Measurements from ENCODE around the gene CYFIP2. TPM values are rescaled to one million over a fixed set of nuclear protein-coding genes. Genes with fewer than 3 reads are reported as not detected.

CYFIP2 gene
- total RNA-seq, 2 donors from 2014 or later, result 17.8 to 25.2 TPM

DNA sequence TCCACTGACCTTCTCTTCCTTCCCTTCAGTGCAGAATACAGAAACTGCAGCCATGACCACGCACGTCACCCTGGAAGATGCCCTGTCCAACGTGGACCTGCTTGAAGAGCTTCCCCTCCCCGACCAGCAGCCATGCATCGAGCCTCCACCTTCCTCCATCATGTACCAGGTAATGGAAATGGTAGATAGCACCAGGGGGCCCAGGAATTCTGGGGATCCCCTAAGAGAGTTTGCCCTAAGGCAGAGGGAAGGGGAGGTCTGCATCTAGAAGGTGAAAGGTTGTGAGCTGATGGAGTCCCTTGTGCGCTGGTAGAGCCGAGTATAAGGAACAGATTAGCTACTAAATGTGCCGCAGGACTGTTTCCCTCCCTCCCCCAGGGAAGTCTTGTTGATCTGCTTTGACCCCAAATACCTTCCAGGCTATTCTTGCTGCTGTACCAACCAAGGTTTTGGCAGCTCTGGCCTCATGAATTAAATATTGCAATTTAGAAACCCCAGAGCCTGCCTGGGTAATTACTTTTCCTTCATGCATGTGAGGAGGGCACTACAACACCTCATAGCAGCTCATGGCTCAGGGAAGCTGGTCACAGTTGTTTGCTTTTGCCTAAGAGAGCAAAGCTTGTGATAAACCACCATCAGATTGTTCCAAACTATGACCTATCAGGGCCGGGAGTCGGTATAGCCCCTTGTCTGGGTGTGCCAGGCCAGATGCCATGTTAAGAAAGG lies 19.6 kb downstream of the CYFIP2 start:
- DNase-seq (ENCODE audit: low spot score), result no peak
- Histone ChIP-seq H3K4me3 (no peak overlapping the region), H3K4me1 (replicated peaks) (no peaks in the 10 kb centered on the region), H3K36me3 (no peaks in the 10 kb centered on the region), H3K27me3 (replicated peaks; ENCODE audit: insufficient read depth) (no peaks in the 10 kb centered on the region), H3K9me3 (no peaks in the 10 kb centered on the region), H3K27ac (no peak overlapping the region)
- intact Hi-C loops (cut with DNase I), result no loop called here
- TF ChIP-seq, protein P1, sequence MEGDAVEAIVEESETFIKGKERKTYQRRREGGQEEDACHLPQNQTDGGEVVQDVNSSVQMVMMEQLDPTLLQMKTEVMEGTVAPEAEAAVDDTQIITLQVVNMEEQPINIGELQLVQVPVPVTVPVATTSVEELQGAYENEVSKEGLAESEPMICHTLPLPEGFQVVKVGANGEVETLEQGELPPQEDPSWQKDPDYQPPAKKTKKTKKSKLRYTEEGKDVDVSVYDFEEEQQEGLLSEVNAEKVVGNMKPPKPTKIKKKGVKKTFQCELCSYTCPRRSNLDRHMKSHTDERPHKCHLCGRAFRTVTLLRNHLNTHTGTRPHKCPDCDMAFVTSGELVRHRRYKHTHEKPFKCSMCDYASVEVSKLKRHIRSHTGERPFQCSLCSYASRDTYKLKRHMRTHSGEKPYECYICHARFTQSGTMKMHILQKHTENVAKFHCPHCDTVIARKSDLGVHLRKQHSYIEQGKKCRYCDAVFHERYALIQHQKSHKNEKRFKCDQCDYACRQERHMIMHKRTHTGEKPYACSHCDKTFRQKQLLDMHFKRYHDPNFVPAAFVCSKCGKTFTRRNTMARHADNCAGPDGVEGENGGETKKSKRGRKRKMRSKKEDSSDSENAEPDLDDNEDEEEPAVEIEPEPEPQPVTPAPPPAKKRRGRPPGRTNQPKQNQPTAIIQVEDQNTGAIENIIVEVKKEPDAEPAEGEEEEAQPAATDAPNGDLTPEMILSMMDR (IDR thresholded peaks at IDR 0.05), result no peak
- TF ChIP-seq POLR2AphosphoS5 (IDR thresholded peaks at IDR 0.05) (no peak), POLR2A (IDR thresholded peaks at IDR 0.05) (no peak)
- 94% methylated on average over 10 of the region's 10 CpGs for WGBS

DNA sequence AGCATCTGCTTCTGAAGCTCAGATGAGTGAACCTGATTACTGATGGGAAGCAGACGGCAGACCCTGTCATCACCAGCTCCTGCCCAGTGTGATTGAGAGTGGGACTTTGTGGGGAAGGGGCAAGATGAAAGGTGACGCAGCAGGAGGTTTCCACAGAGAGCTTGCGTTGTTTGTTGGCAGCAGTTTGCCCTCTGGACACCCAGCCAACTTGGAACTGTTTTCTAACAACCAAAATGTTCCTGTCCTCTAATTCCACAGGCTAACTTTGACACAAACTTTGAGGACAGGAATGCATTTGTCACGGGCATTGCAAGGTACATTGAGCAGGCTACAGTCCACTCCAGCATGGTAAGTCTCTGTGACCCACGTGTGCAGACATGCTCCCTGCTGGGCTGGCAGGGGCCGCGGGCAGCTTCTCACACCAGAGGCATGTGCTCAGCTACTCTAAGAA lies 20.9 kb downstream of the CYFIP2 start:
- Histone ChIP-seq H3K27me3 (replicated peaks; ENCODE audit: insufficient read depth) (no peaks in the 10 kb centered on the region), H3K36me3 (no peaks in the 10 kb centered on the region), H3K4me3 (no peak overlapping the region), H3K27ac (no peak overlapping the region), H3K4me1 (replicated peaks) (no peaks in the 10 kb centered on the region), H3K9me3 (no peaks in the 10 kb centered on the region)
- TF ChIP-seq, protein P1 (IDR thresholded peaks at IDR 0.05), result no peak
- no peak for TF ChIP-seq POLR2AphosphoS5 (IDR thresholded peaks at IDR 0.05)
- no peak for TF ChIP-seq POLR2A (IDR thresholded peaks at IDR 0.05)
- WGBS, result 56% methylated on average over 7 of the region's 7 CpGs
- intact Hi-C loops (cut with DNase I), result no loop called here
- no peak for DNase-seq (ENCODE audit: low spot score)

DNA sequence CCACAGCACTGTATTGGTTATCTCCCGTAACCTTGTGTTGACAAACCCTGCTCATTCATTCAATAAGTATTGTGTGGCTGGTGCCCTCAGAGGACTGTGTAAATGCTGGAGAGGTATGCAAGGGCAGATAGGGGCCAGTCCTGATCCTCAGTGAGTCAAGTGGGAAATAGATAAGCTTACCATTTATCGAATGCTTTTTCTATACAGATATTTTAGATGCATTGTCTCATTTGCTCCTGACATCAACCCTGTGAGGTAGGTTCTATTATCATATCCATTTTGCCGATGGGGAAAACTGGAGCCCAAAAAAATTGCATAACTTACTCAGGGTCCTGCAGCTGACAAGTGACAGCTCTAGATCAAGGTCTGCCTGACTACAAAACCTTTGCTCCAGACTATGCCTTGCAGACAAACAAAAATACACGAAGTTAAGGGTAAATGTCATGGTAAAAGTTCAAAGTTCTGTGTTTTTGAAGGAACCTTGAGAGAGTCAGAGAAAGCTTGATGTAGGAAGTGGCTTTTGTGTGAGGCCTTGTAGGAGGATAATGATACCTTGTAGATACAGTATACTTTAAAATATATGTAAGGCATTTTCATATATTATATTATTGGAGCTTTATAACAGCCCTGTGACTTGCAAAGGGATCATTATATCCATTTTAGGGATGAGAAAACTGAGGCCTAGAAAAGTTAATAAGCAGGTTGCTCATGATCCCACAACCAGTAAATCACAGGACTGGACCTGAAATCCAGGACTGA lies 22.7 kb downstream of the CYFIP2 start:
- no peaks in the 10 kb centered on the region for H3K9me3 ChIP-seq
- no peaks in the 10 kb centered on the region for H3K36me3 ChIP-seq
- no peak for DNase-seq (ENCODE audit: low spot score)
- H3K4me3 ChIP-seq, result no peak overlapping the region
- WGBS, result 89% methylated on average over 4 of the region's 4 CpGs
- no peaks in the 10 kb centered on the region for H3K4me1 ChIP-seq (replicated peaks)
- H3K27ac ChIP-seq, result no peak overlapping the region
- TF ChIP-seq POLR2A (IDR thresholded peaks at IDR 0.05), result no peak
- no peak for TF ChIP-seq POLR2AphosphoS5 (IDR thresholded peaks at IDR 0.05)
- TF ChIP-seq, protein P1 (IDR thresholded peaks at IDR 0.05), result no peak
- intact Hi-C loops (cut with DNase I), result no loop called here
- H3K27me3 ChIP-seq (replicated peaks; ENCODE audit: insufficient read depth), result no peaks in the 10 kb centered on the region

- H3K4me1 ChIP-seq (replicated peaks), result no peaks in the 10 kb centered on the region
- no peak for DNase-seq (ENCODE audit: low spot score)
- 90% methylated on average over 9 of the region's 9 CpGs for WGBS
- TF ChIP-seq POLR2AphosphoS5 (IDR thresholded peaks at IDR 0.05), result no peak
- intact Hi-C loops (cut with DNase I), result no loop called here
- H3K27ac ChIP-seq, result no peak overlapping the region
- no peaks in the 10 kb centered on the region for H3K9me3 ChIP-seq
- no peak overlapping the region for H3K4me3 ChIP-seq
- no peaks in the 10 kb centered on the region for H3K36me3 ChIP-seq
- no peaks in the 10 kb centered on the region for H3K27me3 ChIP-seq (replicated peaks; ENCODE audit: insufficient read depth)
Observed at GRCh38 chr5:157289164-157289819, 23.4 kb downstream of the CYFIP2 start.

Measured in prostate gland (tissue), 2 donors.